ENCODE measurements around the gene PDZD8. TPM values are rescaled to one million over a fixed set of nuclear protein-coding genes. Genes with fewer than 3 reads are reported as not detected.

PDZD8 gene
- total RNA-seq, 6 experiments from 2014 or later: 33.5 to 59.7 (median 46.4) TPM

DNA sequence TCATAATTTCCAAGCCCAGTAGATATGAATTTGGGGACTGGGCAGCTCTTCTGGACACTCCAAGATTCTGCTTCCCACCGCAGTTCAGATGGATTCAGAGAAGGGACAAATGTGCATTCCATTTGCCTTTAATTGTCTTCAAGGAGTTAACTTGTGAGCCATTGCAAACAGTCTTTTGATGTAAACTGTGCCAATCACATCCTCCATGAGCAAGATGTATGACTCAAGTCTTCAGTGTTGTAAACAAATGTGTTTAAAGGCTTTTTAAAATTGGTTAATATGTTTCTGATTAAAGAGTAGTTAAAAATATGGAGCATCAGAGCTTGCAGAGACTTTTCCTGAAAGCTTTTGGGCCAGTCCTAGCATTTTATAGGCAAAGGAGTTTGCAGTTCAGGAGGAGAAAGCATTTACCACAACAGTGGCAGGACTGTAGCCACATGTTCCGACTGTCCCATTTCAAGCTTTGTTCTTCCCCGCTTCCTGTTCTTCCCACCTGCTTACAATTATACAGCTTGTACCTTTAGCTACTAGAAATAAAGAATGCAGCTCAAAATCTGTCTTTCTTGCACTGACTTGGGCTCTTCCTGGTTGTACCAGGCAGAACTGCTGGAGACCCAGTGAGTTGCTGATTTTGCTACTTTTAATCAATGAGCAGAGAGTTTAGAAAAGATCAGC is 128.1 kb downstream of the PDZD8 start:
- H3K27ac ChIP-seq: no peak overlapping the region
- no peak for ATAC-seq
- DNase-seq: no peak
- peaks cover 0 to 4% of the 10 kb centered on the region in 2 donors for H3K27me3 ChIP-seq
- no peak overlapping the region for H3K4me3 ChIP-seq
- no peaks in the 10 kb centered on the region for H3K36me3 ChIP-seq
- WGBS (ENCODE audit: insufficient coverage, low coverage, low lambda C conversion rate, missing lambda C conversion rate): 57% methylated on average over 2 of the region's 3 CpGs
- intact Hi-C loops (cut with DNase I): no loop called here
- H3K4me1 ChIP-seq: no peaks in the 10 kb centered on the region
- no peaks in the 10 kb centered on the region for H3K9me3 ChIP-seq
- no peak for TF ChIP-seq POLR2A (IDR thresholded peaks at IDR 0.05)
- TF ChIP-seq, protein P1, sequence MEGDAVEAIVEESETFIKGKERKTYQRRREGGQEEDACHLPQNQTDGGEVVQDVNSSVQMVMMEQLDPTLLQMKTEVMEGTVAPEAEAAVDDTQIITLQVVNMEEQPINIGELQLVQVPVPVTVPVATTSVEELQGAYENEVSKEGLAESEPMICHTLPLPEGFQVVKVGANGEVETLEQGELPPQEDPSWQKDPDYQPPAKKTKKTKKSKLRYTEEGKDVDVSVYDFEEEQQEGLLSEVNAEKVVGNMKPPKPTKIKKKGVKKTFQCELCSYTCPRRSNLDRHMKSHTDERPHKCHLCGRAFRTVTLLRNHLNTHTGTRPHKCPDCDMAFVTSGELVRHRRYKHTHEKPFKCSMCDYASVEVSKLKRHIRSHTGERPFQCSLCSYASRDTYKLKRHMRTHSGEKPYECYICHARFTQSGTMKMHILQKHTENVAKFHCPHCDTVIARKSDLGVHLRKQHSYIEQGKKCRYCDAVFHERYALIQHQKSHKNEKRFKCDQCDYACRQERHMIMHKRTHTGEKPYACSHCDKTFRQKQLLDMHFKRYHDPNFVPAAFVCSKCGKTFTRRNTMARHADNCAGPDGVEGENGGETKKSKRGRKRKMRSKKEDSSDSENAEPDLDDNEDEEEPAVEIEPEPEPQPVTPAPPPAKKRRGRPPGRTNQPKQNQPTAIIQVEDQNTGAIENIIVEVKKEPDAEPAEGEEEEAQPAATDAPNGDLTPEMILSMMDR (IDR thresholded peaks at IDR 0.05): no peak

DNA sequence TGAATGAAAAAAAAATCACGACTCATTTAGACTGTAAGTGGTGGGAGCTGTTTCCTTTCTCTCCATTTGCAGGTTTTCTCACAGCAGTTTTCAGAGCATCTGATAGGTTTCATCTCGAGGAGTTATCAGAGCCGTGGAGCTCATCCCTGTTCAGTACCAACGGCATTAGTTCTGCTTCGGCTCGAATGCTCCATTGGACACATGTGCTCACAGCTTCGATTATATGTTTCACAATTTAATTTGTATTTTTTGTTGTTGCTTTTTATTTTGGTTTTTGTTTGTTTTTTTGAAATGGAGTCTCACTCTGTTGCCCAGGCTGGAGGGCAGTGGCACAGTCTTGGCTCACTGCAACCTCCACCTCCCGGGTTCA is 132.8 kb downstream of the PDZD8 start:
- H3K27me3 ChIP-seq: peaks cover 0 to 4% of the 10 kb centered on the region in 2 donors
- TF ChIP-seq POLR2A (IDR thresholded peaks at IDR 0.05): no peak
- TF ChIP-seq, protein P1 (IDR thresholded peaks at IDR 0.05): no peak
- H3K36me3 ChIP-seq: no peaks in the 10 kb centered on the region
- H3K27ac ChIP-seq: no peak overlapping the region
- no peaks in the 10 kb centered on the region for H3K9me3 ChIP-seq
- peaks cover 0 to 5% (median 0%) of the 10 kb centered on the region in 4 donors for H3K4me1 ChIP-seq
- 74% methylated on average over 8 of the region's 8 CpGs for WGBS (ENCODE audit: insufficient coverage, low coverage, low lambda C conversion rate, missing lambda C conversion rate)
- DNase-seq (no peak), ATAC-seq (no peak)
- H3K4me3 ChIP-seq: no peak overlapping the region
- intact Hi-C loops (cut with DNase I): no loop called here

DNA sequence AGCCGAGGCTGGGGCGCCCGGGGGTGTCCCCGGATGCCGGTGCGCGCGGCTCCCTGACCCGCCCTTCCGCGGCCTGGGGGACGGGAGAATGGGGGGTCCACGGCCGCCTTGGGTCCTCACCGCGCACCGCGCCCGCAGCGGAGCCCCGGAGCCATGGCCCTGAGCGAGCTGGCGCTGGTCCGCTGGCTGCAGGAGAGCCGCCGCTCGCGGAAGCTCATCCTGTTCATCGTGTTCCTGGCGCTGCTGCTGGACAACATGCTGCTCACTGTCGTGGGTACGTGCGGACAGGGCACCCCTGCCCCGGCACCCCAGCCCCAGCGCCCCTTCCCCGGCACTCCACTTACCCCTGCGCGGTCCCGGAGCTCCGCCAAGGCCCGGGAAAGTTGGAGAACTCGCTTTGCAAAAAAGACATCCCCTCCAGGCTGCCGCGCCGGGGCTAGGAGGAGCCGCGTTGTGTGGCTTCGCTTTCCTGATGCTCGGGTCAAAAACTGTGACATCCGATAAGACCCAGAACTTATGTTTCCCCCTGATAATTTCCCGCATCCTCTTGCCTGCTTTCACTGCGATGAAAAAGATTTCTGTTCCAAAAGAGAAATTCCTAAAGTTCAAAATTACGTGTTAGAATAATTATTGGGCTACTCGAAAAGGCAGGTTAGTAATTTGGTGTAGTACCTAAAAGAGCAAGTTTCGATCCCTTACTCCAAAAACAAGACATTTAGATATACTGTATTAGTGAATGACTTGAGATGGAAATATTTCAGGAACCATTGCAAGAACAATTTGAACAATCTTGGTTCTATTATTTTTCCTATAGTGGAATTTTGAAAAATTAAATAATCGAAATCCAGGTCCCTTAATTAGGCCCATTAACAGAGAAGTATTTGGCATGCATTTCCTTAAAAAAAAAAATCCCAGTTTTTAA is 133.4 kb downstream of the PDZD8 start:
- Histone ChIP-seq H3K27ac (no peak overlapping the region), H3K36me3 (no peaks in the 10 kb centered on the region), H3K4me1 (peaks cover 0 to 5% (median 0%) of the 10 kb centered on the region in 4 donors), H3K27me3 (peaks cover 0 to 4% of the 10 kb centered on the region in 2 donors), H3K9me3 (no peaks in the 10 kb centered on the region), H3K4me3 (peak overlapping the region in 1 of 3 donors; percentile 19)
- WGBS (ENCODE audit: insufficient coverage, low coverage, low lambda C conversion rate, missing lambda C conversion rate): 13% methylated on average over 11 of the region's 56 CpGs
- intact Hi-C loops (cut with DNase I): no loop called here
- ATAC-seq: peak; percentile 52 to 71 (median 62)
- peak in 1 of 3 donors; percentile 46 for DNase-seq
- no peak for TF ChIP-seq POLR2A (IDR thresholded peaks at IDR 0.05)
- TF ChIP-seq, protein P1 (IDR thresholded peaks at IDR 0.05): no peak

DNA sequence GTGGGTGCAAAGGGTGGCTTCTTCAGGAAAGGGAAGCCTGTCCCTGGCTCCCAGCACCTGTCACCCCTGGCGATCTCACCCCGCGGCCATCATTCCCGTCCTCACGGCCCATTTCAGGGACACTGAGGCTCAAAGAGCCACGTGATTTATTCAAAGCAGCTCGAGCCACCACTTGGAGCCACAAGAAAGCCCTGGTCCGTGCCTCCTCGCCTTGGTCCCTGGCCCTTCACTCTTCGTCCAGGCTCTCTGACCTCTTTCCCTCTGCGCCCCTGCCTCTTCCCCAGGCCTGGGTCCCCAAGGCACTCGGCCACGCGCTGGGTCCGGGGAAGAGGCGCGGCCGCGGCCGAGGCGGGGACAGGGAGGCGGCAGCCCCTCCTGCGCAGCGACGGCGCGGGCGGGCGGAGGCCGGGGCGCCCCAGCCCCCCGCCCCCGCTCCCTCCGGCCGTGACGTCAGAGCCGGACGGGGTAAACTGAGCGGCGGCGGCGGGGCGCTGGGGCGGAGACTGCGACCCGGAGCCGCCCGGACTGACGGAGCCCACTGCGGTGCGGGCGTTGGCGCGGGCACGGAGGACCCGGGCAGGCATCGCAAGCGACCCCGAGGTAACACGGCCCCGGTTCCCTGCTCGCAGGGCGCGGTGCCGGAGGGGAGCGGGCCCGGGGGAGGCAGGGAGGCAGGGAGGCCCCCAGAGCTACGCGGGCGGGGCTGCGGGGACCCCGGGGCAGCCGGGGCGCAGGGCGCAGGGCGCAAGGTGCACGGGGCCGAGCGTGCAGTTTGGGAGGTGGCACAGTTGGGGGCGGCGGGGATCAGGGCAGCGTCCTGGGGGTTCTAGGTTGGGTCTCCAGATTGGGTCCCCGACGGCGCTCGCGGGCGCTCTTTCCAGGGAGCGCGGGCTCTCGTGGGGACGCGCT is 134.4 kb downstream of the PDZD8 start, which contains the start of gene SLC18A2:
TSS of gene SLC18A2 (plus strand) at position 494 of the 909 bp plus-strand sequence. CDS start 580 bp downstream, outside the sequence.
- intact Hi-C loops (cut with DNase I): no loop called here
- TF ChIP-seq, protein P1 (IDR thresholded peaks at IDR 0.05): no peak
- TF ChIP-seq POLR2A (IDR thresholded peaks at IDR 0.05): no peak

More for the DNA sequence above, 134.4 kb downstream of the PDZD8 start, which contains the start of gene SLC18A2:
- DNase-seq (no peak), ATAC-seq (peak in 2 of 4 donors; percentile 5 to 27)
- Histone ChIP-seq H3K4me3 (peak within 1 kb of the TSS in 1 of 3 donors; percentile 19), H3K27ac (no peak within 1 kb of the TSS), H3K36me3 (no peaks in the 10 kb centered on the region), H3K27me3 (peaks cover 0 to 4% of the 10 kb centered on the region in 2 donors), H3K9me3 (no peaks in the 10 kb centered on the region), H3K4me1 (peaks cover 0 to 5% (median 0%) of the 10 kb centered on the region in 4 donors)
- WGBS (ENCODE audit: insufficient coverage, low coverage, low lambda C conversion rate, missing lambda C conversion rate): 19% methylated on average over 9 of the region's 93 CpGs

All from right lobe of liver (tissue), 6 donors.